H1 (cell line): ENCODE data around the gene PFN2. TPM values are rescaled to one million over a fixed set of nuclear protein-coding genes. Genes with fewer than 3 reads are reported as not detected.

Source experiments
- CTCF ChIA-PET: fragments of 300-600 bp; sonication (Branson Sonifier 250); formaldehyde crosslinking; loops from one replicate; lab custom pipeline; 2021; ENCODE audit not compliant: partially characterized antibody; lab: Charles Lee
- POLR2A ChIA-PET: fragments of 300-600 bp; sonication (Branson Sonifier 250); formaldehyde crosslinking; loops from one replicate; lab custom pipeline; 2021; ENCODE audit warnings: inconsistent platforms; ENCODE audit not compliant: partially characterized antibody; lab: Charles Lee
- DNase-seq, 2 experiments: peaks; one replicate each; pipeline versions ENCODE4 v3.0.0 to v3.0.0-alpha.2; 2010 to 2022; ENCODE audit warnings: low spot score in 2 of 2, low read depth in 1 of 2, mixed read lengths in 1 of 2
- FAIRE-seq: peaks from 2 replicates; lab custom pipeline; 2011; peaks lifted over from hg19 to GRCh38; lab: Jason Lieb, UNC
- H2AFZ ChIP-seq: 2 replicates; pipeline ENCODE4 v1.8.1; 2012; ENCODE audit warnings: low read length, inconsistent platforms
- H2AK5ac ChIP-seq: 2 replicates; pipeline ENCODE4 v1.6.1; 2013; ENCODE audit warnings: low read depth, low read length
- H2BK120ac ChIP-seq: replicated peaks from 2 replicates; pipeline ENCODE3; 2013; ENCODE audit warnings: low read depth, low read length, inconsistent platforms
- H2BK12ac ChIP-seq: 2 replicates; pipeline ENCODE4 v1.6.1; 2013; ENCODE audit warnings: low read depth, low read length
- H2BK15ac ChIP-seq: 2 replicates; pipeline ENCODE4 v1.6.1; 2013; ENCODE audit warnings: low read length
- H2BK20ac ChIP-seq: 2 replicates; pipeline ENCODE4 v1.6.1; 2013; ENCODE audit warnings: low read length
- H2BK5ac ChIP-seq: 2 replicates; pipeline ENCODE4 v1.6.1; 2013; ENCODE audit warnings: low read depth, low read length
- H3K14ac ChIP-seq: 2 replicates; pipeline ENCODE4 v1.6.1; 2013; ENCODE audit warnings: inconsistent platforms; ENCODE audit not compliant: insufficient read length
- H3K18ac ChIP-seq: 2 replicates; pipeline ENCODE4 v1.6.1; 2013; ENCODE audit warnings: low read length; ENCODE audit errors: extremely low read depth
- H3K23ac ChIP-seq: 2 replicates; pipeline ENCODE4 v1.6.1; 2013; ENCODE audit warnings: inconsistent platforms; ENCODE audit not compliant: insufficient read length
- H3K23me2 ChIP-seq: 2 replicates; pipeline ENCODE4 v1.6.1; 2013; ENCODE audit warnings: low read depth, low read length
- H3K27ac ChIP-seq: 2 replicates; pipeline ENCODE4 v1.6.1; 2011; ENCODE audit warnings: low read depth, low read length, inconsistent platforms
- H3K27me3 ChIP-seq, 4 experiments: replicated peaks in 1 of 4; 1 replicate in 1 of 4; 2 replicates in 3 of 4; pipeline versions ENCODE4 v1.6.1 to v1.8.1; 2011 to 2013; ENCODE audit warnings: low read length in 3 of 4, mild to moderate bottlenecking in 3 of 4, inconsistent platforms in 2 of 4, mixed read lengths in 2 of 4, moderate library complexity in 1 of 4; ENCODE audit not compliant: control insufficient read depth in 3 of 4, insufficient read depth in 3 of 4; ENCODE audit errors: extremely low read depth in 1 of 4
- H3K36me3 ChIP-seq, 4 experiments: 2 replicates each; pipeline versions ENCODE4 v1.6.1 to v1.8.1; 2011 to 2013; ENCODE audit warnings: mild to moderate bottlenecking in 4 of 4, low read length in 3 of 4, moderate library complexity in 2 of 4, control low read depth in 1 of 4, inconsistent platforms in 1 of 4; ENCODE audit not compliant: insufficient read depth in 4 of 4, control insufficient read depth in 2 of 4
- H3K4ac ChIP-seq: replicated peaks from 2 replicates; pipeline ENCODE3; 2013; ENCODE audit warnings: low read length, low read depth, mixed read lengths, inconsistent platforms; ENCODE audit not compliant: insufficient read length
- H3K4me1 ChIP-seq, 4 experiments: replicated peaks in 1 of 4; 1 replicate in 1 of 4; 2 replicates in 3 of 4; pipeline versions ENCODE4 v1.6.1 to v1.8.1; 2011 to 2013; ENCODE audit warnings: low read length in 3 of 4, inconsistent platforms in 2 of 4, mixed read lengths in 1 of 4; ENCODE audit not compliant: insufficient read depth in 4 of 4, control insufficient read depth in 3 of 4
- H3K4me2 ChIP-seq, 2 experiments: 2 replicates each; pipeline versions ENCODE4 v1.6.1 to v1.8.1; 2011 to 2013; ENCODE audit warnings: low read depth in 2 of 2, low read length in 2 of 2, control low read depth in 1 of 2, inconsistent platforms in 1 of 2, mild to moderate bottlenecking in 1 of 2; ENCODE audit not compliant: insufficient read depth in 1 of 2
- H3K4me3 ChIP-seq, 4 experiments: fragments of 200-600, 300-600 bp in 1 of 4; sonication (generic), shearing (Covaris generic), sonication (Bioruptor Twin) in 1 of 4; 2 replicates each; pipeline versions ENCODE4 v1.5.1 to v1.8.1; 2011 to 2016; ENCODE audit warnings: low read length in 4 of 4, low read depth in 3 of 4, control low read depth in 2 of 4, inconsistent platforms in 2 of 4, mild to moderate bottlenecking in 2 of 4, mixed read lengths in 1 of 4, moderate library complexity in 1 of 4; ENCODE audit not compliant: insufficient read depth in 2 of 4; ENCODE audit errors: extremely low read depth in 1 of 4
- H3K56ac ChIP-seq: replicated peaks from 2 replicates; pipeline ENCODE3; 2013; ENCODE audit warnings: low read depth, mild to moderate bottlenecking, mixed read lengths, low read length, inconsistent platforms; ENCODE audit not compliant: insufficient read length
- H3K79me1 ChIP-seq: 2 replicates; pipeline ENCODE4 v1.6.1; 2013; ENCODE audit warnings: low read depth, low read length, control low read depth
- H3K79me2 ChIP-seq, 2 experiments: 2 replicates each; pipeline versions ENCODE4 v1.6.1 to v1.8.1; 2012 to 2013; ENCODE audit warnings: low read length in 2 of 2, mild to moderate bottlenecking in 2 of 2, inconsistent platforms in 1 of 2; ENCODE audit not compliant: insufficient read depth in 2 of 2, control insufficient read depth in 1 of 2
- H3K9ac ChIP-seq, 4 experiments: replicated peaks in 1 of 4; 1 replicate in 1 of 4; 2 replicates in 3 of 4; pipeline versions ENCODE4 v1.6.1 to v1.8.1; 2011 to 2013; ENCODE audit warnings: low read depth in 3 of 4, low read length in 3 of 4, control low read depth in 2 of 4, mild to moderate bottlenecking in 2 of 4, moderate library complexity in 2 of 4, inconsistent platforms in 1 of 4; ENCODE audit errors: extremely low read depth in 1 of 4
- H3K9me3 ChIP-seq, 2 experiments: 2 replicates each; pipeline versions ENCODE4 v1.6.1 to v1.8.1; 2012 to 2013; ENCODE audit warnings: mild to moderate bottlenecking in 2 of 2, moderate library complexity in 2 of 2, control low read depth in 1 of 2, inconsistent platforms in 1 of 2, low read depth in 1 of 2, low read length in 1 of 2, mixed read lengths in 1 of 2; ENCODE audit not compliant: insufficient read depth in 2 of 2
- H4K20me1 ChIP-seq, 2 experiments: replicated peaks in 1 of 2; 2 replicates each; pipeline versions ENCODE3 to v1.8.1; 2011 to 2013; ENCODE audit warnings: inconsistent platforms in 2 of 2, low read length in 2 of 2, mild to moderate bottlenecking in 1 of 2; ENCODE audit not compliant: insufficient read depth in 2 of 2, control insufficient read depth in 1 of 2
- H4K5ac ChIP-seq: 2 replicates; pipeline ENCODE4 v1.6.1; 2013; ENCODE audit warnings: low read length, low read depth, mixed read lengths, inconsistent platforms; ENCODE audit not compliant: insufficient read length
- H4K8ac ChIP-seq: 2 replicates; pipeline ENCODE4 v1.8.0; 2013; ENCODE audit warnings: mild to moderate bottlenecking, moderate library complexity, low read length, inconsistent platforms; ENCODE audit not compliant: insufficient read depth; ENCODE audit errors: extremely low read depth
- H4K91ac ChIP-seq: replicated peaks from 2 replicates; pipeline ENCODE3; 2013; ENCODE audit warnings: low read length, mixed read lengths, inconsistent platforms; ENCODE audit not compliant: insufficient read length
- BCL11A ChIP-seq, 2 experiments: IDR thresholded peaks; one replicate each; pipeline ENCODE4 v1.6.1; 2011; ENCODE audit warnings: low read depth in 2 of 2, low read length in 2 of 2, mild to moderate bottlenecking in 2 of 2
- CEBPB ChIP-seq: IDR thresholded peaks from 2 replicates; pipeline ENCODE4 v1.6.1; 2012; ENCODE audit warnings: low read depth, low read length
- EP300 ChIP-seq, 2 experiments: IDR thresholded peaks; 1 replicate in 1 of 2; 2 replicates in 1 of 2; pipeline ENCODE4 v1.6.1; 2011 to 2012; ENCODE audit warnings: low read depth in 2 of 2, low read length in 2 of 2, mild to moderate bottlenecking in 2 of 2, borderline replicate concordance in 1 of 2, inconsistent platforms in 1 of 2, moderate library complexity in 1 of 2
- KDM1A ChIP-seq: fragments of 200-600, 300-600 bp; sonication (generic); IDR thresholded peaks from 2 replicates; pipeline ENCODE4 v1.7.1; 2016; ENCODE audit warnings: mild to moderate bottlenecking, low read length, borderline replicate concordance
- KDM4A ChIP-seq: IDR thresholded peaks from one replicate; pipeline ENCODE4 v1.7.1; 2012; ENCODE audit warnings: low read depth, mild to moderate bottlenecking, moderate library complexity, low read length, inconsistent platforms; ENCODE audit not compliant: severe bottlenecking
- PHF8 ChIP-seq: fragments of 200-600 bp; sonication (generic); conservative IDR thresholded peaks from 2 replicates; pipeline ENCODE4 v1.7.1; 2012; ENCODE audit warnings: low read depth, mild to moderate bottlenecking, inconsistent platforms, low read length, moderate library complexity
- POLR2A ChIP-seq, 2 experiments: IDR thresholded peaks; 1 replicate in 1 of 2; 2 replicates in 1 of 2; pipeline ENCODE4 v1.6.1; 2011; ENCODE audit warnings: low read depth in 2 of 2, low read length in 2 of 2, mild to moderate bottlenecking in 2 of 2; ENCODE audit errors: control extremely low read depth in 1 of 2
- SIN3A ChIP-seq, 2 experiments: IDR thresholded peaks in 1 of 2; conservative IDR thresholded peaks in 1 of 2; 2 replicates each; pipeline ENCODE4 v1.6.1; 2011 to 2012; ENCODE audit warnings: low read length in 2 of 2, improper control_type of control experiment in 1 of 2, low read depth in 1 of 2, mild to moderate bottlenecking in 1 of 2
- SIRT6 ChIP-seq: IDR thresholded peaks from one replicate; pipeline ENCODE4 v1.7.1; 2012; ENCODE audit warnings: low read length, inconsistent platforms
- SP1 ChIP-seq: IDR thresholded peaks from 2 replicates; pipeline ENCODE4 v1.6.1; 2011; ENCODE audit warnings: low read depth, low read length
- YY1 ChIP-seq: IDR thresholded peaks from 2 replicates; pipeline ENCODE4 v1.6.1; 2011; ENCODE audit warnings: low read depth, mild to moderate bottlenecking, low read length
- ZNF274 ChIP-seq: IDR thresholded peaks from 2 replicates; pipeline ENCODE4 v1.7.0; 2012; ENCODE audit warnings: low read length, borderline replicate concordance; ENCODE audit errors: extremely low read depth
- WGBS, 2 experiments: shearing (Covaris generic) in 1 of 2; methylation state at CpG; one replicate each; pipeline versions ENCODE4 v1.1.6 to v1.1.7; 2013 to 2015; ENCODE audit warnings: low lambda C conversion rate in 2 of 2, mixed read lengths in 2 of 2, inconsistent platforms in 1 of 2, low coverage in 1 of 2, missing lambda C conversion rate in 1 of 2; ENCODE audit not compliant: insufficient replicate concordance in 2 of 2, insufficient coverage in 1 of 2, insufficient read length in 1 of 2; ENCODE audit errors: extremely low coverage in 1 of 2, missing lambda C conversion rate in 1 of 2; 5-methylcytosine and 5-hydroxymethylcytosine counted together
- polyA plus RNA-seq, 7 experiments: library from polyadenylated mRNA; depleted of rRNA in 3 of 7; stranded (reverse) in 5 of 7; unstranded in 2 of 7; fragments of >200 nt in 5 of 7; fragments of 200-250 nt in 2 of 7; gene quantifications; 1 replicate in 5 of 7; 2 replicates in 1 of 7; 4 replicates in 1 of 7; pipeline versions ENCODE4 v1.2.1 to v1.2.3, GENCODE V29; 2011 to 2013; ENCODE audit warnings: missing spikeins in 2 of 7, mixed read lengths in 2 of 7
- total RNA-seq: library from RNA; stranded (reverse); fragmentation: NEBNext Ultra II Directional; extraction: Animal tissue kit (Norgen Biotek cat#: 25700); gene quantifications from 2 replicates; pipeline ENCODE4 v1.2.1, GENCODE V29; 2021
- TF ChIP-seq, protein P1 (sequence below): IDR thresholded peaks from 2 replicates; pipeline ENCODE4 v1.6.1; 2011; ENCODE audit warnings: low read depth, mild to moderate bottlenecking, low read length; ENCODE audit not compliant: insufficient read depth

PFN2 gene
- total and polyA plus RNA-seq, 2 of the 8 experiments (the other 6 are each of a cell fraction or from before 2014, with no cell fraction given): 175 to 311 TPM

DNA sequence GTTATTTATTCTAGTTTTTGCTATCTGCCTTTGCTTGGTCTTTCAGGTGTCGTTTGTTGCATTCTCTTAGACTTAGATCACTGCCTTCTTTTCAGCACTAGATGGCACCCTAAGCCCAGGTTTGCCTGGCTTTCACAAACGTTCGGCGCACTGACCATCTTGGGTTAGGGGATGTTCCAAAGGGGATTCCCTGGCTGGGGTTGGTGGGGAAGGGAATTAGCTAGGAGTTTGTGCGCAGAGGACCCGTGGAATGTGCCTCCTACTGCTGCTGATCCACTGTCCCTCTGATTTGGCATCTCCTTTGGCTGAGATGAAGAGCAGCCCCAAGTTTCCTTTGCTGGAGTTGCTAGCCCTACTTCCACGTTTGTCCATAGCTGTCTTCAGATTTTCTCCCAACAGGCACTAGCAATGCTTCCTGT, 33.9 kb downstream of the PFN2 start:
- Histone ChIP-seq H3K23ac (no peak overlapping the region), H2BK5ac (no peak overlapping the region), H3K18ac (no peak overlapping the region), H3K4ac (no peak overlapping the region), H2BK120ac (no peak overlapping the region), H3K36me3 (peaks cover 0 to 13% (median 2%) of the 10 kb centered on the region in 4 experiments; a peak in 3 of 8 replicates), H3K9me3 (peaks cover 8 to 11% of the 10 kb centered on the region in 2 experiments; a peak in 3 of 4 replicates), H3K23me2 (no peaks in the 10 kb centered on the region), H2BK15ac (no peak overlapping the region), H4K91ac (no peak overlapping the region), H3K79me1 (no peaks in the 10 kb centered on the region; the same call in 1 of the 2 replicates), H2AFZ (no peak overlapping the region), H3K9ac (no peak overlapping the region), H2AK5ac (no peak overlapping the region), H3K4me3 (no peak overlapping the region), H3K14ac (no peak overlapping the region), H3K56ac (no peak overlapping the region), H3K27me3 (no peaks in the 10 kb centered on the region), H2BK20ac (no peak overlapping the region; the same call in 1 of the 2 replicates), H2BK12ac (no peak overlapping the region), H3K4me2 (no peak overlapping the region), H3K4me1 (no peaks in the 10 kb centered on the region), H4K5ac (no peak overlapping the region), H3K27ac (no peak overlapping the region), H3K79me2 (no peaks in the 10 kb centered on the region), H4K20me1 (no peaks in the 10 kb centered on the region), H4K8ac (no peak overlapping the region)
- WGBS, 2 experiments: 45% methylated on average over 7 of the region's 7 CpGs; no CpG with 5 or more reads in 1 of the 2 experiments
- DNase-seq (peak; percentile 50 to 63), FAIRE-seq (peak; percentile 94)
- ChIA-PET POLR2A (interaction anchor here (1.0 to 2.0 kb wide), 4 partner anchors 19 to 283 kb away, joined by 3 to 10 read pairs (median 4); partner anchors contain the start of gene PFN2), CTCF (interaction anchor here (0.6 to 4.2 kb wide), 46 partner anchors 8 to 608 kb away, joined by 3 to 52 read pairs (median 4); no protein-coding TSS in a partner anchor)
- TF ChIP-seq KDM1A (peak; percentile 98), CEBPB (0 out of 2 replicates have a peak, but pooled peaks have one; percentile 11), SIN3A (conservative IDR thresholded peaks at IDR 0.05 in 1 of 2, IDR thresholded peaks at IDR 0.05 in 1 of 2; ENCODE audit: low read depth in 1 of 2, low read length in 2 of 2) (no peak), KDM4A (no peak), EP300 (IDR thresholded peaks at IDR 0.05; ENCODE audit: borderline replicate concordance in 1 of 2, low read depth in 2 of 2, low read length in 2 of 2) (no peak), SIRT6 (no peak), ZNF274 (no peak), BCL11A (IDR thresholded peaks at IDR 0.05; ENCODE audit: low read depth in 2 of 2, low read length in 2 of 2) (no peak), YY1 (peak; percentile 67), POLR2A (IDR thresholded peaks at IDR 0.05; ENCODE audit: control extremely low read depth in 1 of 2, low read depth in 2 of 2, low read length in 2 of 2) (no peak), SP1 (no peak), PHF8 (no peak)
- TF ChIP-seq, protein P1, sequence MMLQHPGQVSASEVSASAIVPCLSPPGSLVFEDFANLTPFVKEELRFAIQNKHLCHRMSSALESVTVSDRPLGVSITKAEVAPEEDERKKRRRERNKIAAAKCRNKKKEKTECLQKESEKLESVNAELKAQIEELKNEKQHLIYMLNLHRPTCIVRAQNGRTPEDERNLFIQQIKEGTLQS: no peak
